Neural cell (in vitro differentiated cells): ENCODE results near the gene GRIN3A.

ENCODE experiments used
- EP300 ChIP-seq: fragments of 450-650 bp; conservative IDR thresholded peaks from 2 replicates; pipeline ENCODE4 v1.6.1; 2014; ENCODE audit warnings: antibody characterized with exemption, mild to moderate bottlenecking, moderate library complexity; ENCODE audit not compliant: poor library complexity, severe bottlenecking
- EZH2 ChIP-seq: fragments of 200-600, 300-800 bp; shearing (Covaris generic), sonication (generic); IDR thresholded peaks from 2 replicates; pipeline ENCODE4 v1.6.1; 2014; ENCODE audit warnings: antibody characterized with exemption, low read length, borderline replicate concordance, mild to moderate bottlenecking; ENCODE audit not compliant: insufficient read depth, poor library complexity, severe bottlenecking
- MXI1 ChIP-seq: fragments of 450-650 bp; conservative IDR thresholded peaks from 2 replicates; pipeline ENCODE4 v1.6.1; 2014; ENCODE audit warnings: antibody characterized with exemption, mild to moderate bottlenecking; ENCODE audit not compliant: poor library complexity, severe bottlenecking
- POLR2AphosphoS5 ChIP-seq: IDR thresholded peaks from 2 replicates; pipeline ENCODE4 v1.6.1; 2012
- RAD21 ChIP-seq: fragments of 450-650 bp; conservative IDR thresholded peaks from 2 replicates; pipeline ENCODE4 v1.6.1; 2014; ENCODE audit warnings: antibody characterized with exemption, mild to moderate bottlenecking, moderate library complexity
- TAF1 ChIP-seq: IDR thresholded peaks from 2 replicates; pipeline ENCODE4 v1.6.1; 2012; ENCODE audit warnings: low read depth
- TF ChIP-seq, protein P1 (sequence below): fragments of 450-650 bp; IDR thresholded peaks from 2 replicates; pipeline ENCODE4 v1.5.1; 2014; ENCODE audit warnings: antibody characterized with exemption, mild to moderate bottlenecking, moderate library complexity; ENCODE audit not compliant: poor library complexity, severe bottlenecking

DNA sequence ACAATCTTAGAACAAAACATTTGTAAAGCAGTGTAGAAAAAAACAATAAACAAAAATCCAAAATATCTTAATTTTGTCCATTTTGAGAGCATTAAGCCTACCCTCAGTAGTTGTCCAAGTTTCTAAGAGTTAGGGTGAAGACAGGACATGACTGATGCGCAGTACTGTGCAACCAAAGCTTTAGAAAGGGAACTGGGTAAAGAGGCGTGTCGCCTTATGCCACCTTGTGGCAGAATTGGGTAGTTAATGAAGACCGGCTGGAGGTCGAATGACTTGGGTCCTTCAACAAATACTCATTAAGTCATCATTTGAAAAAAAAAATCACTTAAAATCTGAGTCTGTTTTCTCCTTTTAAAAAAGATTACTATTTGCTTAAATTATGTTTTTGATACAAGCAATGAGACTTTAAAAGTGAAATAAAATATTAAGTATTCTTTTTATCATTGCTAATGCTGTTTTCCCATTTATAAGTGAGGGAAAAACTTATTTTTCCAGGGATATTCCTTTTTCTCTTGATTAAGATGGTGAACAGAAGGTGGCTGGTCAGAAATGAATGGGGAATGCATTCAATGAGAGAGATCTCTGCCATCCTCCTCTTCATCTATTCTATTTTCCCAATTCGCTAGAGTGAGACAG is 208.3 kb downstream of the GRIN3A start:
- TF ChIP-seq, protein P1, sequence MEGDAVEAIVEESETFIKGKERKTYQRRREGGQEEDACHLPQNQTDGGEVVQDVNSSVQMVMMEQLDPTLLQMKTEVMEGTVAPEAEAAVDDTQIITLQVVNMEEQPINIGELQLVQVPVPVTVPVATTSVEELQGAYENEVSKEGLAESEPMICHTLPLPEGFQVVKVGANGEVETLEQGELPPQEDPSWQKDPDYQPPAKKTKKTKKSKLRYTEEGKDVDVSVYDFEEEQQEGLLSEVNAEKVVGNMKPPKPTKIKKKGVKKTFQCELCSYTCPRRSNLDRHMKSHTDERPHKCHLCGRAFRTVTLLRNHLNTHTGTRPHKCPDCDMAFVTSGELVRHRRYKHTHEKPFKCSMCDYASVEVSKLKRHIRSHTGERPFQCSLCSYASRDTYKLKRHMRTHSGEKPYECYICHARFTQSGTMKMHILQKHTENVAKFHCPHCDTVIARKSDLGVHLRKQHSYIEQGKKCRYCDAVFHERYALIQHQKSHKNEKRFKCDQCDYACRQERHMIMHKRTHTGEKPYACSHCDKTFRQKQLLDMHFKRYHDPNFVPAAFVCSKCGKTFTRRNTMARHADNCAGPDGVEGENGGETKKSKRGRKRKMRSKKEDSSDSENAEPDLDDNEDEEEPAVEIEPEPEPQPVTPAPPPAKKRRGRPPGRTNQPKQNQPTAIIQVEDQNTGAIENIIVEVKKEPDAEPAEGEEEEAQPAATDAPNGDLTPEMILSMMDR, result peak; percentile 78
- TF ChIP-seq EZH2, result no peak
- no peak for TF ChIP-seq MXI1
- TF ChIP-seq EP300, result no peak
- TF ChIP-seq TAF1, result no peak
- TF ChIP-seq RAD21, result peak; percentile 74
- TF ChIP-seq POLR2AphosphoS5, result no peak
